Measurements from ENCODE around the gene ADPRH. TPM values are rescaled to one million over a fixed set of nuclear protein-coding genes. Genes with fewer than 3 reads are reported as not detected.

Gene ADPRH
- total and polyA plus RNA-seq, 2 experiments from 2014 or later, result 3.6 to 4.8 TPM

- Histone ChIP-seq H3K27ac (no peak overlapping the region), H3K9me3 (ENCODE audit: low read depth) (no peaks in the 10 kb centered on the region), H3K27me3 (no peaks in the 10 kb centered on the region), H3K4me1 (ENCODE audit: low read depth) (peaks cover 15% of the 10 kb centered on the region), H3K36me3 (no peaks in the 10 kb centered on the region), H3K4me3 (no peak overlapping the region)
- no peak for TF ChIP-seq CTCF (IDR thresholded peaks at IDR 0.05; ENCODE audit: low read depth, low read length)
- no peak for DNase-seq (ENCODE audit: low read depth in 1 of 2, low spot score in 1 of 2)
These were observed 49.6 kb downstream of the ADPRH start for GRCh38 chr3:119628816-119629445.

GRCh38 chr3:119630128-119630879 lies 51.0 kb downstream of the ADPRH start:
- Histone ChIP-seq H3K27me3 (no peaks in the 10 kb centered on the region), H3K4me1 (ENCODE audit: low read depth) (peaks cover 15% of the 10 kb centered on the region), H3K27ac (no peak overlapping the region), H3K36me3 (no peaks in the 10 kb centered on the region), H3K9me3 (ENCODE audit: low read depth) (no peaks in the 10 kb centered on the region), H3K4me3 (no peak overlapping the region)
- peak in 1 of 2 donors; percentile 81 for DNase-seq (ENCODE audit: low read depth in 1 of 2, low spot score in 1 of 2)
- TF ChIP-seq CTCF (IDR thresholded peaks at IDR 0.05; ENCODE audit: low read depth, low read length), result no peak

- Histone ChIP-seq H3K4me3 (no peak overlapping the region), H3K27ac (no peak overlapping the region), H3K27me3 (no peaks in the 10 kb centered on the region), H3K4me1 (ENCODE audit: low read depth) (peaks cover 9% of the 10 kb centered on the region), H3K36me3 (no peaks in the 10 kb centered on the region), H3K9me3 (ENCODE audit: low read depth) (no peaks in the 10 kb centered on the region)
- DNase-seq (ENCODE audit: low read depth in 1 of 2, low spot score in 1 of 2), result no peak
- TF ChIP-seq CTCF (IDR thresholded peaks at IDR 0.05; ENCODE audit: low read depth, low read length), result no peak
These were observed 51.6 kb downstream of the ADPRH start for GRCh38 chr3:119630880-119631329.

GRCh38 chr3:119631516-119631915 lies 52.2 kb downstream of the ADPRH start:
- Histone ChIP-seq H3K4me3 (no peak overlapping the region), H3K4me1 (ENCODE audit: low read depth) (peaks cover 7% of the 10 kb centered on the region), H3K27me3 (no peaks in the 10 kb centered on the region), H3K27ac (no peak overlapping the region), H3K9me3 (ENCODE audit: low read depth) (no peaks in the 10 kb centered on the region), H3K36me3 (no peaks in the 10 kb centered on the region)
- no peak for TF ChIP-seq CTCF (IDR thresholded peaks at IDR 0.05; ENCODE audit: low read depth, low read length)
- no peak for DNase-seq (ENCODE audit: low read depth in 1 of 2, low spot score in 1 of 2)

GRCh38 chr3:119632216-119632615 lies 52.9 kb downstream of the ADPRH start:
- no peak for DNase-seq (ENCODE audit: low read depth in 1 of 2, low spot score in 1 of 2)
- no peak for TF ChIP-seq CTCF (IDR thresholded peaks at IDR 0.05; ENCODE audit: low read depth, low read length)
- Histone ChIP-seq H3K4me1 (ENCODE audit: low read depth) (peaks cover 7% of the 10 kb centered on the region), H3K9me3 (ENCODE audit: low read depth) (no peaks in the 10 kb centered on the region), H3K27me3 (no peaks in the 10 kb centered on the region), H3K4me3 (no peak overlapping the region), H3K36me3 (no peaks in the 10 kb centered on the region), H3K27ac (no peak overlapping the region)
